Measurements from ENCODE around the gene ZNHIT3. TPM values are rescaled to one million over a fixed set of nuclear protein-coding genes. Genes with fewer than 3 reads are reported as not detected.

ZNHIT3 gene
- total and polyA plus RNA-seq, 2 experiments from 2014 or later = 48.1 to 53.3 TPM

DNA sequence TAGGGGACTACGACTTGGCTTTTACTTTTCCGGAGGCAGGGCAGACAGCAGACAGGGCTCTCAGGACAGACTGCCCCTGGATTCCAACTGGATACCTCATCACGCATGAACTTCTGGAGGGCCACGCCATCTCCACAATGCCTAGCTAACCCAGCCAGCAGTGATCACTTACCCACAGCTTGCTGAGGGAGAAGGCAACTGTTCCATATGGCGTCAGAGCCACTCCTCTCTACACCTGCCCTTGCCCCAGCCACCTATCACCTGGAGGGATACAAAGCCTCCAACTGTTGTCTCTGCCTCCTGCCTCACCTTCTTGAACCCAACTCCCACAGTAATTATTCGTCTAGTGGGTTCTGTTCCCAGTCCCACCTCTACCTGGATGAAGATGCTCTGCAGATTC lies 39.4 kb downstream of the ZNHIT3 start:
- Histone ChIP-seq H4K20me1 (ENCODE audit: insufficient read depth, poor library complexity, severe bottlenecking) (no peaks in the 10 kb centered on the region), H2AFZ (no peak overlapping the region), H3K27me3 (no peaks in the 10 kb centered on the region), H3K9me2 (replicated peaks; ENCODE audit: insufficient read depth) (no peaks in the 10 kb centered on the region), H3K27ac (no peak overlapping the region), H3K4me3 (no peak overlapping the region), H3K36me3 (replicated peaks; ENCODE audit: insufficient read depth, low read depth) (no peaks in the 10 kb centered on the region), H3K4me1 (ENCODE audit: insufficient read depth) (no peaks in the 10 kb centered on the region), H3K79me2 (no peaks in the 10 kb centered on the region), H3K9me3 (ENCODE audit: low read depth) (no peaks in the 10 kb centered on the region), H3K4me2 (no peak overlapping the region)
- no peak for DNase-seq (ENCODE audit: low spot score)
- 94% methylated on average over 6 of the region's 6 CpGs for WGBS (ENCODE audit: low lambda C conversion rate, missing lambda C conversion rate)
- TF ChIP-seq, protein P1, sequence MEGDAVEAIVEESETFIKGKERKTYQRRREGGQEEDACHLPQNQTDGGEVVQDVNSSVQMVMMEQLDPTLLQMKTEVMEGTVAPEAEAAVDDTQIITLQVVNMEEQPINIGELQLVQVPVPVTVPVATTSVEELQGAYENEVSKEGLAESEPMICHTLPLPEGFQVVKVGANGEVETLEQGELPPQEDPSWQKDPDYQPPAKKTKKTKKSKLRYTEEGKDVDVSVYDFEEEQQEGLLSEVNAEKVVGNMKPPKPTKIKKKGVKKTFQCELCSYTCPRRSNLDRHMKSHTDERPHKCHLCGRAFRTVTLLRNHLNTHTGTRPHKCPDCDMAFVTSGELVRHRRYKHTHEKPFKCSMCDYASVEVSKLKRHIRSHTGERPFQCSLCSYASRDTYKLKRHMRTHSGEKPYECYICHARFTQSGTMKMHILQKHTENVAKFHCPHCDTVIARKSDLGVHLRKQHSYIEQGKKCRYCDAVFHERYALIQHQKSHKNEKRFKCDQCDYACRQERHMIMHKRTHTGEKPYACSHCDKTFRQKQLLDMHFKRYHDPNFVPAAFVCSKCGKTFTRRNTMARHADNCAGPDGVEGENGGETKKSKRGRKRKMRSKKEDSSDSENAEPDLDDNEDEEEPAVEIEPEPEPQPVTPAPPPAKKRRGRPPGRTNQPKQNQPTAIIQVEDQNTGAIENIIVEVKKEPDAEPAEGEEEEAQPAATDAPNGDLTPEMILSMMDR (IDR thresholded peaks at IDR 0.05; ENCODE audit: poor library complexity) = no peak
- TF ChIP-seq EZH2 (IDR thresholded peaks at IDR 0.05; ENCODE audit: borderline replicate concordance) (no peak), EZH2phosphoT487 (IDR thresholded peaks at IDR 0.05; ENCODE audit: low read depth, severe bottlenecking, unreplicated experiment) (no peak)

DNA sequence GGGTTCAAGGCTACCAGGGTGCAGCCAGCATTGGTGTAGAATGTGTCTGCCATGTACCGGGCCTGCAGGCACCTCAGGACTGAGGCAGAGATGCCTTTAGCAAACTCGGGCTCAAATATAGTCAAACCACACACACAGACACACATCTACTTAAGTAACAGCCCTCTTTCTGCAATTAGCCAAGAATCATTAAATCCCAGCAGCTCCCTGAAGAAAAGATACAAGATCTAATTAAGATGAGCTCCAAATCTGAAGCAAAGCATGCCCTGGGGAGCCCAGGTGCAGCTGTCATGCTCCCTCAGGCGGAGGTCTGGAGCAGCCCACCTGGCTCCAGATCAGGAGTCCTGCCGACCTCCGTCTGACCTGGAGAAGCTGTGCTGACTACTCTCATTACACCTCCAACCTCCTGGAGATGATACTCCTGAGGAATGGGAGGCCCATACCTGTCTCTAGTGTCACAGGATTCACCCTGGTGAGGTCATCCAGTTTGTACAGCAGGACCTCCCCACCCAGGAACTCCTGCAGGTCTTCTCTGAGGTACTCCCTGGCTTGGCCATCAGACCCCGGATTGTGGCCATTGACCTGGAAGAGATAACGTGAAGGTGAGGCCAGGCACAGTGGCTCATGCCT lies 41.3 kb downstream of the ZNHIT3 start:
- Histone ChIP-seq H3K9me3 (ENCODE audit: low read depth) (no peaks in the 10 kb centered on the region), H3K4me2 (no peak overlapping the region), H4K20me1 (ENCODE audit: insufficient read depth, poor library complexity, severe bottlenecking) (no peaks in the 10 kb centered on the region), H3K27ac (no peak overlapping the region), H3K4me3 (no peak overlapping the region), H3K9me2 (replicated peaks; ENCODE audit: insufficient read depth) (no peaks in the 10 kb centered on the region), H2AFZ (no peak overlapping the region), H3K4me1 (ENCODE audit: insufficient read depth) (no peaks in the 10 kb centered on the region), H3K79me2 (no peaks in the 10 kb centered on the region), H3K27me3 (no peaks in the 10 kb centered on the region), H3K36me3 (replicated peaks; ENCODE audit: insufficient read depth, low read depth) (no peaks in the 10 kb centered on the region)
- no peak for TF ChIP-seq EZH2 (IDR thresholded peaks at IDR 0.05; ENCODE audit: borderline replicate concordance)
- TF ChIP-seq EZH2phosphoT487 (IDR thresholded peaks at IDR 0.05; ENCODE audit: low read depth, severe bottlenecking, unreplicated experiment) = no peak
- TF ChIP-seq, protein P1 (IDR thresholded peaks at IDR 0.05; ENCODE audit: poor library complexity) = no peak
- no peak for DNase-seq (ENCODE audit: low spot score)
- WGBS (ENCODE audit: low lambda C conversion rate, missing lambda C conversion rate) = 96% methylated on average over 7 of the region's 7 CpGs

- Histone ChIP-seq H3K4me2 (no peak overlapping the region), H3K36me3 (replicated peaks; ENCODE audit: insufficient read depth, low read depth) (no peaks in the 10 kb centered on the region), H3K9me2 (replicated peaks; ENCODE audit: insufficient read depth) (no peaks in the 10 kb centered on the region), H3K27ac (no peak overlapping the region), H3K9me3 (ENCODE audit: low read depth) (no peaks in the 10 kb centered on the region), H4K20me1 (ENCODE audit: insufficient read depth, poor library complexity, severe bottlenecking) (no peaks in the 10 kb centered on the region), H2AFZ (no peak overlapping the region), H3K79me2 (peaks cover 4% of the 10 kb centered on the region), H3K4me1 (ENCODE audit: insufficient read depth) (peaks cover 5% of the 10 kb centered on the region), H3K4me3 (no peak overlapping the region), H3K27me3 (no peaks in the 10 kb centered on the region)
- TF ChIP-seq EZH2 (IDR thresholded peaks at IDR 0.05; ENCODE audit: borderline replicate concordance) = no peak
- TF ChIP-seq, protein P1 (IDR thresholded peaks at IDR 0.05; ENCODE audit: poor library complexity) = no peak
- no peak for TF ChIP-seq EZH2phosphoT487 (IDR thresholded peaks at IDR 0.05; ENCODE audit: low read depth, severe bottlenecking, unreplicated experiment)
- DNase-seq (ENCODE audit: low spot score) = no peak
Measured at GRCh38 chr17:36529121-36529520, 42.6 kb downstream of the ZNHIT3 start.
